Kidney epithelial cell (primary cell): Measurements from ENCODE around the gene CDK11B. TPM values are rescaled to one million over a fixed set of nuclear protein-coding genes. Genes with fewer than 3 reads are reported as not detected.

Experiments used
- DNase-seq: peaks from one replicate; pipeline ENCODE4 v3.0.0-alpha.2; 2010; ENCODE audit warnings: low read depth
- H3K27me3 ChIP-seq: 2 replicates; pipeline ENCODE4 v1.6.0; 2011; ENCODE audit warnings: low read length; ENCODE audit not compliant: control insufficient read depth, insufficient read depth
- H3K36me3 ChIP-seq: 2 replicates; pipeline ENCODE4 v1.5.1; 2011; ENCODE audit warnings: low read length; ENCODE audit not compliant: control insufficient read depth, insufficient read depth
- H3K4me3 ChIP-seq: 2 replicates; pipeline ENCODE4 v1.5.1; 2011; ENCODE audit warnings: low read depth, mild to moderate bottlenecking, control low read depth, low read length
- CTCF ChIP-seq: IDR thresholded peaks from 2 replicates; pipeline ENCODE4 v1.5.1; 2011; ENCODE audit warnings: mild to moderate bottlenecking, moderate library complexity, low read length, control low read depth, inconsistent platforms; ENCODE audit not compliant: insufficient read depth, poor library complexity, severe bottlenecking
- total RNA-seq: library from RNA; depleted of rRNA; stranded (reverse); fragments of >200 nt; gene quantifications from 2 replicates; pipeline ENCODE4 v1.2.3, GENCODE V29; 2015

The CDK11B gene
- total RNA-seq, 1 donor from 2014 or later, result 27.0 TPM

- no peak for TF ChIP-seq CTCF
- no peaks in the 10 kb centered on the region for H3K36me3 ChIP-seq
- H3K4me3 ChIP-seq, result no peak overlapping the region
Measured at GRCh38 chr1:1610796-1611195, 48.0 kb downstream of the CDK11B start.

GRCh38 chr1:1609822-1610485 lies 48.9 kb downstream of the CDK11B start:
- H3K4me3 ChIP-seq, result no peak overlapping the region
- no peak for DNase-seq
- no peaks in the 10 kb centered on the region for H3K27me3 ChIP-seq
- TF ChIP-seq CTCF, result no peak
- H3K36me3 ChIP-seq, result no peaks in the 10 kb centered on the region

More at GRCh38 chr1:1610796-1611195, 48.0 kb downstream of the CDK11B start:
- no peak for DNase-seq
- no peaks in the 10 kb centered on the region for H3K27me3 ChIP-seq

GRCh38 chr1:1606232-1606631 lies 52.6 kb downstream of the CDK11B start:
- Histone ChIP-seq H3K27me3 (peaks cover 16% of the 10 kb centered on the region), H3K4me3 (no peak overlapping the region), H3K36me3 (no peaks in the 10 kb centered on the region)
- no peak for TF ChIP-seq CTCF
- DNase-seq, result no peak

GRCh38 chr1:1605724-1606123 lies 53.1 kb downstream of the CDK11B start:
- Histone ChIP-seq H3K4me3 (no peak overlapping the region), H3K27me3 (peaks cover 21% of the 10 kb centered on the region), H3K36me3 (no peaks in the 10 kb centered on the region)
- no peak for DNase-seq
- no peak for TF ChIP-seq CTCF

- no peak for TF ChIP-seq CTCF
- Histone ChIP-seq H3K4me3 (no peak overlapping the region), H3K36me3 (no peaks in the 10 kb centered on the region), H3K27me3 (peaks cover 27% of the 10 kb centered on the region)
- no peak for DNase-seq
Measured at GRCh38 chr1:1605034-1605591, 53.7 kb downstream of the CDK11B start.
